GM21423 (cell line): ENCODE data around the gene SVIL.
"Not testable (repeated sequence)": the region's sequence is repeated elsewhere in the genome, so short reads cannot be mapped to it uniquely, and the experiment has no call there.

Experiments
- ATAC-seq: cut with Tn5 transposase; IDR thresholded peaks from one replicate; pipeline ENCODE4 v1.9.1; 2021; ENCODE audit warnings: mild to moderate bottlenecking, moderate library complexity; ENCODE audit not compliant: unreplicated experiment

Gene SVIL

GRCh38 chr10:29623797-29624196, 11.0 kb downstream of the SVIL start:
- no peak for ATAC-seq

- ATAC-seq: no peak
Measured at GRCh38 chr10:29622382-29622922, 12.3 kb downstream of the SVIL start.

- no peak for ATAC-seq
Measured at GRCh38 chr10:29621161-29621560, 13.6 kb downstream of the SVIL start.

- ATAC-seq: no peak
Measured at GRCh38 chr10:29620112-29620690, 14.6 kb downstream of the SVIL start.

GRCh38 chr10:29619241-29619669, 15.5 kb downstream of the SVIL start:
- ATAC-seq: no peak

GRCh38 chr10:29618341-29619171, 16.2 kb downstream of the SVIL start:
- no peak for ATAC-seq

- ATAC-seq: no peak
Measured at GRCh38 chr10:29617880-29618340, 16.9 kb downstream of the SVIL start.

- no peak for ATAC-seq
Measured at GRCh38 chr10:29616542-29616941, 18.2 kb downstream of the SVIL start.

GRCh38 chr10:29615195-29615594, 19.6 kb downstream of the SVIL start:
- ATAC-seq: no peak

- ATAC-seq: not testable (repeated sequence)
Measured at GRCh38 chr10:29614289-29614688, 20.5 kb downstream of the SVIL start.

- ATAC-seq: no peak
Measured at GRCh38 chr10:29613791-29614190, 21.0 kb downstream of the SVIL start.

GRCh38 chr10:29613196-29613595, 21.6 kb downstream of the SVIL start:
- no peak for ATAC-seq

GRCh38 chr10:29612657-29613056, 22.1 kb downstream of the SVIL start:
- no peak for ATAC-seq

- ATAC-seq: no peak
Measured at GRCh38 chr10:29611781-29612381, 22.9 kb downstream of the SVIL start.

GRCh38 chr10:29610876-29611647, 23.7 kb downstream of the SVIL start:
- ATAC-seq: no peak

- not testable (repeated sequence) for ATAC-seq
Measured at GRCh38 chr10:29610331-29610730, 24.4 kb downstream of the SVIL start.

GRCh38 chr10:29609696-29610095, 25.1 kb downstream of the SVIL start:
- ATAC-seq: no peak

GRCh38 chr10:29608476-29609301, 26.1 kb downstream of the SVIL start:
- ATAC-seq: no peak

GRCh38 chr10:29608062-29608461, 26.7 kb downstream of the SVIL start:
- ATAC-seq: no peak

GRCh38 chr10:29607576-29607975, 27.2 kb downstream of the SVIL start:
- no peak for ATAC-seq
